Smooth muscle cell (in vitro differentiated cells): Measurements from ENCODE around the gene GRHL1. TPM values are rescaled to one million over a fixed set of nuclear protein-coding genes. Genes with fewer than 3 reads are reported as not detected.

Source experiments
- DNase-seq: peaks from one replicate; lab custom pipeline; 2025; ENCODE audit not compliant: unreplicated experiment; lab: John Stamatoyannopoulos, UW
- H2AFZ ChIP-seq: fragments of 200-600 bp; sonication (generic); 2 replicates; pipeline ENCODE4 v1.6.0; 2016; ENCODE audit warnings: antibody characterized with exemption, low read depth, mild to moderate bottlenecking
- H3F3A ChIP-seq: fragments of 200-600 bp; sonication (generic); 2 replicates; pipeline ENCODE4 v1.6.0; 2017; ENCODE audit warnings: antibody characterized with exemption, low read depth
- H3K27ac ChIP-seq: fragments of 200-600 bp; sonication (generic); 2 replicates; pipeline ENCODE4 v1.5.1; 2016; ENCODE audit warnings: low read depth, mild to moderate bottlenecking
- H3K27me3 ChIP-seq: fragments of 200-600 bp; sonication (generic); 2 replicates; pipeline ENCODE4 v1.6.1; 2016; ENCODE audit warnings: low read depth, mild to moderate bottlenecking
- H3K36me3 ChIP-seq: fragments of 200-600 bp; sonication (generic); 2 replicates; pipeline ENCODE4 v1.5.1; 2016; ENCODE audit warnings: low read depth
- H3K4me1 ChIP-seq: fragments of 200-600 bp; sonication (generic); 2 replicates; pipeline ENCODE4 v1.5.1; 2016; ENCODE audit warnings: low read depth
- H3K4me2 ChIP-seq: fragments of 200-600 bp; sonication (generic); 2 replicates; pipeline ENCODE4 v1.6.0; 2016; ENCODE audit warnings: mild to moderate bottlenecking
- H3K4me3 ChIP-seq: fragments of 200-600 bp; sonication (generic); 2 replicates; pipeline ENCODE4 v1.5.1; 2016; ENCODE audit warnings: mild to moderate bottlenecking
- H3K79me2 ChIP-seq: fragments of 200-600 bp; sonication (generic); 2 replicates; pipeline ENCODE4 v1.6.0; 2016; ENCODE audit warnings: low read depth, mild to moderate bottlenecking
- H3K9ac ChIP-seq: fragments of 200-600 bp; sonication (generic); 2 replicates; pipeline ENCODE4 v1.6.0; 2016; ENCODE audit warnings: low read depth
- H3K9me3 ChIP-seq: fragments of 200-600 bp; sonication (generic); replicated peaks from 2 replicates; pipeline ENCODE4 v1.5.1; 2016; ENCODE audit warnings: low read depth
- H4K20me1 ChIP-seq: fragments of 200-600 bp; sonication (generic); 2 replicates; pipeline ENCODE4 v1.6.0; 2016; ENCODE audit warnings: low read depth
- WGBS: methylation state at CpG from one replicate; pipeline ENCODE4 v1.1.7; 2016; ENCODE audit warnings: low lambda C conversion rate; 5-methylcytosine and 5-hydroxymethylcytosine counted together
- polyA plus RNA-seq: library from polyadenylated mRNA; unstranded; fragments of >200 nt; fragmentation: Nextera tagmentation; extraction: Ambion mirVana; gene quantifications from 2 replicates; pipeline ENCODE4 v1.2.1, GENCODE V29; 2016
- total RNA-seq: library from RNA; depleted of rRNA; stranded (reverse); fragments of >200 nt; gene quantifications from 2 replicates; pipeline ENCODE4 v1.2.3, GENCODE V29; 2014
- TF ChIP-seq, protein P1 (sequence below): fragments of 200-600 bp; sonication (generic); IDR thresholded peaks from 2 replicates; pipeline ENCODE4 v1.5.1; 2017; ENCODE audit warnings: borderline replicate concordance, mild to moderate bottlenecking, antibody characterized with exemption; ENCODE audit not compliant: insufficient read depth, poor library complexity, severe bottlenecking

The GRHL1 gene
- total and polyA plus RNA-seq, 2 experiments from 2014 or later, result 2.0 to 26.8 TPM

DNA sequence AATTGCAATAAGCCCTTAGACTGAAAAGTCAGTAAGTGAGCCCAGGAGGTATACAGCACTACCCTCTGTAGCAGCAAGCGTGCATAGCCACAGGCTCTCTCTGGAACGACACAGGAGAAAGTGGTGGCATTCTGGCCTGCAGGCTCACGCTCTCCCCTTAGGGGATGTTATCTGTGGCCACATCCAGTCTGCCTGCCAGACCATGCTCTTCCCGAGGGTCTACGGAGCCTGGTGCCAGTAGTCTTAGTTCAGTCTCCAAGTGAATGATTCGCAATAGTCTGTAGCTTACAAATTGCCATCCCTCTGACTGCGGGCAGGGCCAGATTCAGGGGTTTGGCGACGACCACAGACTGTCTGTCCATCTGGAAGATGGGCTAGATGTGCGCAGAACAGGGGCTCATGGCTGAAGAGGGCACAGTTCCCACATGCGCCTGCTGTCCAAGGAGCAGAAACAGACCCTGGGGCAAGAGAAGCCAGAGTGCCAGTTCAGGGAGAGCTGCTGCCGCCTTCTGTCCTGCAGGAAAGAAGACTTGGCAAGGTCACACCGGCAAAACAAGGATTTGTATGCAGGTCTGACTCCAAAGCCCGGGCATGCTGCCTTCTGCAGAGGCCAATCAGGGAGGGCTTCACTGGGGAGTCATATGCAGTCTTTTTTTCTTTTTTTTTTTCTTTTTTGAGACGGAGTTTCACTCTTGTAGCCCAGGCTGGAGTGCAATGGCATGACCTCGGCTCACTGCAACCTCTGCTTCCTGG lies 88.3 kb downstream of the GRHL1 start:
- Histone ChIP-seq H3K4me2 (no peak overlapping the region), H3K36me3 (no peaks in the 10 kb centered on the region), H2AFZ (no peak overlapping the region), H3K9ac (no peak overlapping the region), H3K4me3 (no peak overlapping the region), H3K79me2 (no peaks in the 10 kb centered on the region), H3F3A (peaks cover 6% of the 10 kb centered on the region), H3K4me1 (peaks cover 9% of the 10 kb centered on the region), H3K27ac (no peak overlapping the region), H4K20me1 (peaks cover 7% of the 10 kb centered on the region), H3K27me3 (no peaks in the 10 kb centered on the region), H3K9me3 (no peaks in the 10 kb centered on the region)
- WGBS, result 80% methylated on average over 16 of the region's 16 CpGs
- TF ChIP-seq, protein P1, sequence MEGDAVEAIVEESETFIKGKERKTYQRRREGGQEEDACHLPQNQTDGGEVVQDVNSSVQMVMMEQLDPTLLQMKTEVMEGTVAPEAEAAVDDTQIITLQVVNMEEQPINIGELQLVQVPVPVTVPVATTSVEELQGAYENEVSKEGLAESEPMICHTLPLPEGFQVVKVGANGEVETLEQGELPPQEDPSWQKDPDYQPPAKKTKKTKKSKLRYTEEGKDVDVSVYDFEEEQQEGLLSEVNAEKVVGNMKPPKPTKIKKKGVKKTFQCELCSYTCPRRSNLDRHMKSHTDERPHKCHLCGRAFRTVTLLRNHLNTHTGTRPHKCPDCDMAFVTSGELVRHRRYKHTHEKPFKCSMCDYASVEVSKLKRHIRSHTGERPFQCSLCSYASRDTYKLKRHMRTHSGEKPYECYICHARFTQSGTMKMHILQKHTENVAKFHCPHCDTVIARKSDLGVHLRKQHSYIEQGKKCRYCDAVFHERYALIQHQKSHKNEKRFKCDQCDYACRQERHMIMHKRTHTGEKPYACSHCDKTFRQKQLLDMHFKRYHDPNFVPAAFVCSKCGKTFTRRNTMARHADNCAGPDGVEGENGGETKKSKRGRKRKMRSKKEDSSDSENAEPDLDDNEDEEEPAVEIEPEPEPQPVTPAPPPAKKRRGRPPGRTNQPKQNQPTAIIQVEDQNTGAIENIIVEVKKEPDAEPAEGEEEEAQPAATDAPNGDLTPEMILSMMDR, result no peak
- DNase-seq, result no peak

DNA sequence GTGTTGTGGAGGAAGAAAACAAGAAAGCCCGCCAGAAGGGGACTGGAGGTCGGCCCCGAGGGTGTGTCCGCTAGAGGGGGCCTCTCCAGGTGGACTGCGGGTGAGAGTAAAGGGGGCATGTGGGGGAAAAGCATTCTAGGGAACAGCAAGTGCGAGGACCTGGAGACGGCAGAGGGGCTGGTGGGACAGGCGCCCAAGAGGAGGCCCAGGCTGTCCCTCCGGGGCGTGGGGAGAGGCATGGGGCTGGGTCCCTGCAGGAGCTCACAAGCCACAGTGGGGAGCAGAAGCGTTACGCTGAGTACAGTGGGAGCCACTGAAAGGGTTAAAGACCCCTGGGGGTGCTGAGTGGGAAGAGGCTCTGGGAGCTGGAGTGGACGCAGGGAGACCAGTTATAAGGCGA lies 90.2 kb downstream of the GRHL1 start:
- H3K4me2 ChIP-seq, result no peak overlapping the region
- H3K36me3 ChIP-seq, result no peaks in the 10 kb centered on the region
- no peaks in the 10 kb centered on the region for H3K27me3 ChIP-seq
- WGBS, result 98% methylated on average over 14 of the region's 14 CpGs
- H3K9ac ChIP-seq, result no peak overlapping the region
- DNase-seq, result no peak
- peaks cover 9% of the 10 kb centered on the region for H3K4me1 ChIP-seq
- H3K27ac ChIP-seq, result no peak overlapping the region
- TF ChIP-seq, protein P1, result no peak
- no peak overlapping the region for H2AFZ ChIP-seq
- no peak overlapping the region for H3K4me3 ChIP-seq
- no peaks in the 10 kb centered on the region for H3K79me2 ChIP-seq
- peaks cover 17% of the 10 kb centered on the region for H3F3A ChIP-seq
- H4K20me1 ChIP-seq, result peaks cover 23% of the 10 kb centered on the region
- no peaks in the 10 kb centered on the region for H3K9me3 ChIP-seq

DNA sequence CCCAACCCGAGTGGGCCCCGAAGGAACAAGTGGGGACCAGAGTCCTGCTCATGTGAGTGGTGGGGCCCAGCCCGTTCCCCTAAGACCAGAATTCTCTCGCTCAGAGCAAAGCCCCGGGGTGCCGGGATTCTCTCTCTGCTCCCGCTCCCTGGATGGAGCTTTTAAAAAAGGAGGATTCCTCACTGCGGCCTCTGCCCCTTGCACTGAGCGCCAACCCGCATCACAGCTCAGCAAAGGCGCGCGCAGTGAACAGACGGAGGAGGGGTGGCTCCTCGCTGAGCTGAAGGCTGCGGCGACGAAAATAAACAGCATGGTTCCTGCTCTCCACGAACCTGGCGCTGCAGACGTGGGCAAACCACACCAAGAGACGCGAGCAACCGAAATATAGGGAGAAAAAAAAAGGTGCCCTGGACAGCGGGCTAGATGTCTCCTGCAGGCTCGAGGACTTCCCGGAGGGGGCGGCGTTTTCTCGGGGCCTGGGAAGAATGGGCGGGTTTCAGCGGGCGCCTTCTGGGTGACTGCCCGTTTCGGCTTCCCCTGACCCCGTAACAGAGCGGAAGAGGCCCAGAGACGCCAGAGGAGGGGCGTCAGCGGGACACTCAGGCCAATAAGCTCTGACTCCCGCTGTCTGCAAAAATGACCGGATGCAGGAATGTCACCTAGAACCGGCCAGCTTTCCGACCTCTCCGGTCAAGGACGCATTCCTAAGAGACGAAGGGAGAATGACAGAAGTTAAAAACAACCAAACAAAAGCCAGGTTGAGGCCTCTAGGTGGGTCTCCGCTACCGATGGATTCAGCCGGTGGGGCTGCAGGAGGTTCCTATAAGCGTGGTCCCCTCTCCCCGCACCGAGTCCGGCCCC lies 91.0 kb downstream of the GRHL1 start:
- Histone ChIP-seq H3K36me3 (no peaks in the 10 kb centered on the region), H3K79me2 (no peaks in the 10 kb centered on the region), H2AFZ (peak overlapping the region; percentile 82), H3K9ac (peak overlapping the region; percentile 54), H3F3A (peaks cover 17% of the 10 kb centered on the region), H3K4me2 (peak overlapping the region; percentile 89), H4K20me1 (peaks cover 23% of the 10 kb centered on the region), H3K9me3 (no peaks in the 10 kb centered on the region), H3K4me3 (peak overlapping the region; percentile 56), H3K27ac (peak overlapping the region; percentile 78), H3K4me1 (peaks cover 9% of the 10 kb centered on the region), H3K27me3 (no peaks in the 10 kb centered on the region)
- TF ChIP-seq, protein P1, result no peak
- peak; percentile 58 for DNase-seq
- WGBS, result 14% methylated on average over 51 of the region's 54 CpGs
